Activated CD4-positive, CD25-positive, alpha-beta regulatory T cell treated with anti-CD3 and anti-CD28 coated beads, Interleukin-2, amount 50 U/mL, for 16 hours (primary cell): ENCODE results near the gene OSBP.

Experiments
- DNase-seq: peaks from one replicate; pipeline ENCODE4 v3.0.0-alpha.2; 2020; ENCODE audit warnings: low read depth, low spot score

OSBP gene

DNA sequence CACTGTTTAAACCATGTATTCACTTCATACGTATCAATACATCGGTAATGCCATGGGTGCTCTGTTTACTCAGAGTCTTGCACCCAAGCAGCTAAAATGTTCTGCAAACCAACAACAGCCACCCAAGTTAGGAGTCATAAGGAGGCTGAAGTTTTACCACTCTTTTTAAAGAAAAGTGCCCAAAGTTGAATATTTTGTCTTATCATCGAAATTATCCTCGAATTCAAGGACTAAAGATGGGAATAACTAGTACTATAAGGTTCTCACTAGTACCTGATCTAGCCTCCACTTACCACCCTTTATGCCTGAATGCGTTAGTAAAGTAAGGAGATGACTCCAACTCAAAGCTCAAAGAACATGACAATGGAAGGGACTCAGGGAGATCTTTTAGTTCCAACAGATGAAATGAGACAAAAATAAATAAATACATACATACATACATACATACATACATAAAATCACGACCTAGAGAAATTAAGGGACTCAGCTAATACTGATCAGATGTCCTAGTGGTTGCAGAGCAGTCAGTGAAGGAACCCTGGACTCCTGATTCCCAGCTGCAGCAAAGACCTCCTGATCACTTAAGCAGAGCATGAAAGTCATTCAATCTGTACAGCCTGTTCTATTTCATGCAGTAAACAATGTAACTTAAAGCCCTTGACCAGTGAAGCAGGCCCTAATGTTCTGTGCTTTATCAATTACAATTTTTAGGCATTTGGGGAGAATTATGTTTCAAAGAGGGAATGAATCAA, 7.7 kb downstream of the OSBP start:
- no peak for DNase-seq

DNA sequence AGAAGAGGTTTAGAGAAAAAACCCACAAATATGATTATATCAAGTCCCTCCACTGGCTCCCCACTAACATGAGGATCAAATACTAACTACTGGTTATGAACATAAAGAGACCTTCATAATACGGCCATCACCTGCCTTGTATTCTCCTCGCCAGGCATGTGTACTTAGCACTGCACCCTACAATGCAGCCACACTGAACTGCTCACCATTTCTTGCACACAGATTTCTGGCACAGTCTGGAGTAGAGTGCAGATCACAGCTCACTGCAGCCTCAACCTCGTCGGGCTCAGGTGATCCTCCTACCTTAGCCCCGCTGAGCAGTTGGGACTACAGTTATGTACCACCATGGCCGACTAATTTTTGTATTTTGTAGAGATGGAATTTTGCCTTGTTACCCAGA, 13.1 kb downstream of the OSBP start:
- DNase-seq, result no peak

DNA sequence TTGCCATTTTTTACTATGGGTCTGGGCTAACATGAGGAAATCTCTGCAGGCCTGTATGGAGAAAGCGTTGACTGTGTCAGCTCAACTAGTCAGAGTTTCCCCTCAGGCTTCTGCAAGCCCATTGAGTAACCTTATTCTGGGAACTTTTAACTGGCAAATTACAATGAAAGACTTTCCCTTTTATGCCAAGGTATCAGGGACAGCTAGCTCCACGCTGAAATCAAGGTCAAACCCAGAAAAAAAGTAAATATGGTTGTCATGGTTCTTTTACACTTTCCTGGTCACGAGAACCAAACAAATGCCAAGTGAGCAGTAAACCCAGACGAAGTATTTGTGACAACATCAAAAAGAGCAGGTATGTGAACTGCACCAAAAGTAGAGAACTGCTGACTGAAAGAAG, 13.8 kb downstream of the OSBP start:
- DNase-seq, result no peak

DNA sequence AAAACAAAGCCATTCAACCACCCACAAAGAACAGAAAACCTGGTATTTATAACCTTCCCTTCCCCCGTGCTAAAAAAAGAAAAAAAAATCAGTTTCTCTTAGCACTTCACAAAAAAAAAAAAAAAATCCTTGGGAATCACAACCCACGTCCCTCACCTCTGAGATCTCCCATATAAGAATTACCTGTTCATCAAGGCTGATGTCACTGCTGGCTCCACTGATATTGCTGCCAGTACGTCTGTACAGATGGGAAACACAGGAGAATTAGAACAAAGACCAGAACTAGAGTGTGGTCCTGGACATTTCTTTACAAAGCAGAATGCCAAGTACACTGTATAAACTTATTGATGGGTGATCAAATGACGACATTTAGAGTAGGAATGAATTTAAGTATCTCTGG, 14.9 kb downstream of the OSBP start:
- DNase-seq, result no peak

DNA sequence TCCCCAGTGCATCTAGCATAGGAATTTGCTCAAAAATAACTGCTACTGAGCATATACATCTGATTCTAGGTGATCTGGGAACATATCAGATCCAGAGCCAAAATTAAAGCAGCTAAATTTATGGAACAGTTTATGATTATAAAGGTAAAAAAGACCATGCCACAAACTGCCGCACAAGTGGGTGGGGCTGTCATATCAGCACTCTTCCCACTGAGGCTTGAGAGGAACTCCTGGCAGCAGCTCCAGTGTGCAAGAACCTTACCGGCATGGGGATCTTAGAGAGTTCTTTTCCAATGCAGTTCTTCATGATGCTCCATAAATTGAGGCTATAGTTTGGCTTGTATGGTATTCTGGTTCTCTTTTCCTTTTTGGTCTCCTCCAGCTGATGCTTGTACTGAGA, 15.3 kb downstream of the OSBP start:
- DNase-seq, result no peak

DNA sequence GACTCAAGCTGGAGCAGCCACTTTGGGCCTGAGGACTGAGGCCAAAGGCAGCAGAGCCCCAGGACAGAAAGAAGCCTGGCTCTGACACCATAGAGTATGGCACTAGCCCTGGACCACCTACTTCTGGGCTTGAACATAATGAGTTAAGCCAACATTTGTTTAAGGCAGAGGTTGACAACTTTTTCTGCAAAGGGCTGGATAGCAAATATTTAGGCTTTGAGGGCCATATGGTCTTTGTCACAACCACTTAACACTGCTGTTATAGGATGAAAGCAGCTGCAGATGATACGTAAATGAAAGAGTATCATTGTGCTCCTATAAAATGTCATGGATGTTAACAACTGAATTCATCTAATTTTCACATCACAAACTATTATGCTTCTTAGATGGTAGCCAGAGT, 16.6 kb downstream of the OSBP start:
- no peak for DNase-seq

DNA sequence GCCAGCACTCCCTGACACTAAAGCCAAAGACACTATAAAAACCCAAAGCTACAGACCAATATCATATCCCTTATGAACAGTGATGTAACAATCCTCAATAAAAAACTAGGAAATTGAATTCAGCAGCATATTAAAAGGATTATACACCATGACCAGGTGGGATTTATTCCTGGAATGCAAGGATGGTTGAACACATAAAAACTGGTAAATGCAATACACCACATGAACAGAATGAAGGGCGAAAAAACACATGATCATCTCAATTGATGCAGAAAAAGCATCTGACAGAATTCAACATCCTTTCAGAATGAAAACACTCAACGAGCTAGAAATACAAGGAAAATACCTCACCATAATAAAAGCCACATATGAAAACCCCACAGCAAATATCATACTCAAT, 31.3 kb downstream of the OSBP start:
- DNase-seq, result no peak

DNA sequence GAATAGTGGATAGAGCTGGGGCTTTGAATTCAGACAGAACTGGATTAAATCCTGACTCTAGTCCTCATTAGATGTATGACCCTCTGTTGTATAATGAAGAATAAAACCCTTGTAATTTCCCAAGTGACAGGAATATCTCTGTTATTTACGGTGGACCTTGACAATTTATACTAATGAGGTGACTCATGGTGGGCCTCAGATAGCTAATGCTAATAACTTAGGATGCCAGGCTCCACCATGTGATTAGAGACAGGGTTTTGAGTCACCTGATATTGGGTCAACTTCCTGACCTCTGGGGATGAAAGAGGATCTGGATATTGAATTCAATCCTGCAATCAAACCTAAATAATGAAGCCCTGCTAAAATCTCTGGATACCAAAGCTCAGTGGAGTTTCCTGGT, 33.6 kb downstream of the OSBP start:
- DNase-seq, result no peak

DNA sequence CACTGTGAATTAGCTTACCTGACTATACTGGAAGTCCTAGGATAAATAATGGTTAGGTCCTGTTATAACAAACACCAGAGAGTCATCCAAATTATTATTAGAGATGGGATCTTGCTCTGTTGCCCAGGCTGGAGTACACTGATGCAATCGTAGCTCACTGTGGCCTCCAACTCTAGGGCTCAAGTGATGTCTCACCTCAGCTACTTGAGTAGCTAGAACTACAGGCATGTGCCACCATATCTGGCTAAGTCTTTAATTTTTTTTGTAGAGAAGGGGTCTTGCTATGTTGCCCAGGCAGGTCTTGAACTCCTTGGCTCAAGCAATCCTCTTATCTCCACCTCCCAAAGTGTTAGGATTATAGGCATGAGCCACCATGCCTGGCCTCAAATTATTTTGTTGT, 37.2 kb downstream of the OSBP start:
- no peak for DNase-seq

DNA sequence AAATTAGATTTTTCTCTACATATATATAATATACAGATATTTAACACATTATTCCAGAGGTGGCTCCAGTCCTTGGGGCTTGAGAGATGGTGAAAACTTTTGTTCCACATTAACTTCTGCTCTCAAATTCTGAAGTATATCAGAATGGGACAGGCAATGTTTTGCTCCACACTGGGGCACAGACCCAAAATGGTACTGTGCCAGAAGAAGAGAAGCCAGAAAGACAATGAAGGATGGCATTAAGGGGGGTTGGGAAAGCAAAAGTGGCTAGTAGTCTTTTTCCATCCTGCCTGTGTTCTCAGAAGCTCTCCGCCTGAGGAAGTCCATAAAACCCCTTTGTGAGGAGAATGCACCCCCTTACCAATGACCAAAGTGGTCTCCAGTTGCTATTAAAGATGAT, 40.1 kb downstream of the OSBP start:
- no peak for DNase-seq

DNA sequence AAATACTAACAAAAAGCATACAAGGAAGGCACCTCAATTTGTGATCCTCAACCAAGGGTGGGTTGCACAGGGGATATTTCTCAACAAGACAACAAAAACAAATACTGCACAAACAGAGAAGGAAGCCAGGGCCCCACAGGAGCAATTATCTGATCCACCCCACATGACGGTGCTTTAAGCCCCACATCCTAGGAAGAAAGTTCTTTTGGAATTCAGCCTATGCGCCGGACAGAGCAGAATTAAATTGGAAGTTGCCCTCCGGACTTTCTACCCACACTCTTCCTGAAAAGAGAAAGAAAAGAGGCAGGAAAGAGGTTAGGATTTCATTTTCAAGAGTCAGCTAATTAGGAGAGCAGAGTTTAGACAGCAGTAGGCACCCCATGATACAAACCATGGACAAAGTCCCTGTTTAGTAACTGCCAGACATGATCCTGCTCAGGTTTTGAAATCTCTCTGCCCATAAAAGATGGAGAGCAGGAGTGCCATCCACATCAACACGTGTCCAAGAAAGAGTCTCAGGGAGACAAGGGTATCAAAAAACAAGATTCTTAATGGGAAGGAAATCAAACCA, 40.6 kb downstream of the OSBP start:
- DNase-seq, result no peak

DNA sequence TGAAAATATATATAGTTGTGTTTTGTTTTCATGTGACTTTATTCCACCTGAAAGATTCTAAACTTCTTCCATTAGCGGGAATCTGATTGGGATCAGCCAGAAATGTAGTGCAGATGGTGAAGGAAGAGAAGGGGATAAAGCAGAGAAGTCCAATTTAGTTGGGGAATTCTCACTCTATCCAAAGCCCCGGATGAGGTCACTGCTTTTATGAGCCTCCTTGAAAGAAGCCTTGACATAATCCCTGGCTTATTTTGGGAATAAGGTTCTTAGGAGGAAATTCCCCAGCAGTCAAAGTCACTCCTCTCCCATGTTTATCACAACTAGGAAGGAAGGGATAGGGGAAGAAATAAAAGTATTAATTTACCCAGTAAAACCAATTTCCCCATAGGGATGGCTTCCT, 41.1 kb downstream of the OSBP start:
- no peak for DNase-seq

DNA sequence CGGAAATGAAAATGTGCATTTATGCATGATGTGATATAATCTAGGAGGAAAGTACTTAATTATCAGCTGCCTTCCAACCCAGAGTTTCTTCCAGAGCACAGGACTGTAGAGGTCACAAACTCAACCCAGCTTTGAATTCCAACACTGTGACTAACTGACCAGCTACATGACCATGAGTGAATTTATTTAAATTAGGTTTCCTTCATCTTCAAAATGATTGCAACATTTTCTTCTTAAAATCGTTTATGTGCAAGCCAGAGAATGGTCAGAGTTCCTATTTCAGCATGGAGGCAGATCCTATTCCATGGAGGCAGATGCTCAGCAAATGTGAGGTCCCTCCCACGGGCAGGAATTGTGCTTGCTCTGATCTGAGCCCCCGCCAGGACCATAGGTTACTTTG, 42.4 kb downstream of the OSBP start:
- no peak for DNase-seq

DNA sequence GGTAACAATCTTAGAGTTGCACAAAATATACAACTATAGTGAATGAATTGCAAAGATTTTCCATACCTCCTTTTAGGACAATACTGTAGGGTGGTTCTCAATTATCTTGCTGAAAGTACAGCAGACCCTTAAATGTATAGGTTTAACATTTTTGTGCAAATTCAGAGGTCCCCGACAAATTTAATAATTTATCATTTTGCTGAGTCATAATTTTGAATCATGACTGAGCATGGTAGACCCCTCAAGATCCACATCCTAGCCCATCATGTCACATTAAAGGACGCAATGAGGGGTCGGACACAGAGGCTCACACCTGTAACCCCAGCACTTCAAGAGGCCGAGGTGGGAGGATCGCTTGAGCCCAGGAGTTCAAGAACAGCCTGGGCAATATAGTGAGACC, 43.5 kb downstream of the OSBP start:
- DNase-seq, result no peak

DNA sequence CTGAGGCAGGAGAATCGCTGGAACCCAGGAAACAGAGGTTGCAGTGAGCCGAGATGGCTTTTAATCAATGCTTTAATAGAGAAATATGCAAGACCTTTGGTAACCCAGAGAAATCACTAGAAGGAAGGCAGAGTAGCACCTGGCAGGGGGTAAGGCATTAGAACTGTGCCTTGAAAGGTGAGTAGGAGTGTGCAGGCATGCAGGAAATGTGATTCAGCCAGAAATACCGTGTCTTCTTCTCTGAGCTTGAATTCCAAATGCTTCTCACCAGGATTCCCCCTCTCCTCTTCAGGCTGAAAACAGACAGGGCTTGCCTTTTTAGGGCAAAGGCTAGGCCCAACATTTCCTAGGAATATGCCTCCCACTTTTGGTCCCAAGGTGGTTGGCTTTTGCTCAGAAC, 53.3 kb downstream of the OSBP start:
- DNase-seq, result no peak

DNA sequence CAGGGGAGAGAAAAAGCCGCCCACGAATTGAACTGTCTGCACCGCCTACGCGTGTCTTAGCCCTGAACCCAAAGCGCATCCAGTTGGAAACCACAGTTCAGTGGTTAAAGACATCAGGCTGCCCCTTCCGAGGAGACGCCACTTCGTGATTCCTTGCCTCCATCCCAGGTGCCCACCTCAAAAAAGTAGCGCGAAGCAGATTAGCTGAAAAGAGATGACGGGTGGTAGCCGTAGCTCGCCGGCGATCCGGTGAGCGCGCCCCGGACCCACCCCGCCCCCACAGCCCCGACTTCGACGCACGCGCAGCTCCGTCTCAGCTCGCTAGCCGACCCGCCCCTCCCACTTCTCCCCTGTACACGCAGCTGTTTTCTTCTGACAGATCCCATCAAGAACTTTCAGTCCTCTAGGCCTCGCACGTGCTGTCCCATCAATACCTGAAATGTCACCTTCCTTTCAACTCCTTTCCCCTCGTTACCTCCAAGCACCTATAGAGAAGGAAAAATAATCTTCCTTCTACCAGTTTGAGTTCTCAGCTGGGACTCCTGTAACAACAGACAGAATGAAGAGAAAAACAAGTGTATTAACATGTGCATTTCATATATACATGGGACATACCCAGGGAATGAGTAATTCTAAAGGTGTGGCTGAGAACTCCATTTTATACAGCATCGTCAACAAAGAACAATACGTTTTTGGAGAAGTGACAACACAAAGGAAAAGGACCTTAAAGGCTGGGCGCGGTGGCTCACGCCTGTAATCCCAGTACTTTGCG, 54.7 kb downstream of the OSBP start:
- DNase-seq, result peak; percentile 59

DNA sequence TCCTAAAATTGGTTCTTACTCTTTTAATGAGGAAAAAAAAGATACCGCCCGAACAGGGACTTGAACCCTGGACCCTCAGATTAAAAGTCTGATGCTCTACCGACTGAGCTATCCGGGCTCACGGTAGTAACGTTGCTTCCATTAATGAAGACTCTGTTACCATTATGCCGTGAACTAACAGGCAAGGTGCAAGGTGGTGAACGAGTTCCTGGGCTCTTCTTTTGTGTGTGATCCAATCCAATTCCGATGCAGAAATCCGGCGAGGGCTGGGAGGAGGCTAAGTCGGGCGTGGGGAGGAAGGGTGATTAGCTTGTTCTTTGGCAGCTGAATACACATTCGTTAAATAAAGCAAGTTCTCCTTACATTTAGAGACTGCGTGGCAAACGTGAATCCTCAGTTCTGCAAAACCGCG, 55.3 kb downstream of the OSBP start:
- DNase-seq, result peak; percentile 64

DNA sequence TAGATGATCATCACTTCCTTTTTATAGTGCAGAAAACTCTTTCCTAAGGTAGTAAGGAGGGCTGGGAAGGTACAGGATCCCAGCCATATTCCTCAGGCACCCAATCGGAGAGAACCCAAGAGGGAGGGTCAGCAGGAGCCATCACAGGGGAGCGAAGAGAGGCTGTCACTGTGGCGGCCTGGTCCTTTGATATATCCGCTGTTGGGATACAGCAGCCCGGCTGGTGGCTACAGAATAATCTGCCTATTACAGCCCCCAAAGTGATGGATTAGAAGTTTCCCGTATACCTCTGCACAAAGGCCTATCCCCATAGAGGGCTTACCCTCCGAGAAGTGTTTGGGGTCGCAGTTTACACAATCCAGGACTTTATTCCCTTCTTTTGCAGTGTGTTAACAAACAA, 55.7 kb downstream of the OSBP start:
- DNase-seq, result no peak

DNA sequence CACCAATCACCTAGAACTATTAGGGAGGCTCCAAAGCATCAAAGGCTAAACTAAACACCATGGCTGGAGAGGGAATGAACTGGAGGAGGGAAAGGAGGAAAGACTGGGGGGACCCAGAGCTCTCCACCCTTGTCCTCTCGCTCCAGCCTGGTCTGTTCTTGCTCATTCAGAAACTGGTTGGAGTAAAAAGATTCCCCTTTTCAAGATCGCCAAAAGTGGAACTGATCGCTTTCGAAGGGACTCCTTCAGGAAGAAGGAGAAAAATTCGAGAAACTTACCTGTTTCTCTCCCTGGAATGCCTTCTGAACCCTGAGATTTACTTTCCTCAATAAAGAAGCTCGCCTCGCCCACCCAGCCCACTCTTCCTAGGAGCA, 57.3 kb downstream of the OSBP start:
- DNase-seq, result no peak

DNA sequence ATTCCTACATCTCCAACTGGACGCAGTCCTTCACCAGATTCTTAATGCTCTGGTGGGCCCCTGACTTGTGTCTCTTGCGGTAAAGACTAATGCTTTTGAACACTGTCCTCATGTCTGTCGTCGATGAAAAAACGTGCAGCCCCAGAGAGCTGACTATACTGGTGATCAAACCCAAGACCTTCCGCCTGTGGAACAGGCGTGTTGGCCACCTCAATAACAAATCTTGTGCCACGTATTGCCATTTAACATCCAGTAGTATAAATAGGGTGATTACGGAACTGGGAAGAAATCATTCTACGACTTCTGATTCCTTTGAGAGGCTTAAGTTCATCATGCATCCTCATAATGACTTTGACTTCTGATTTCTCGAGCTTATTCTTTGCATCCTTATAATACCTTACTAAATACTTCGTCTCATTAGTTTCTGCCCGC, 58.6 kb downstream of the OSBP start:
- no peak for DNase-seq

DNA sequence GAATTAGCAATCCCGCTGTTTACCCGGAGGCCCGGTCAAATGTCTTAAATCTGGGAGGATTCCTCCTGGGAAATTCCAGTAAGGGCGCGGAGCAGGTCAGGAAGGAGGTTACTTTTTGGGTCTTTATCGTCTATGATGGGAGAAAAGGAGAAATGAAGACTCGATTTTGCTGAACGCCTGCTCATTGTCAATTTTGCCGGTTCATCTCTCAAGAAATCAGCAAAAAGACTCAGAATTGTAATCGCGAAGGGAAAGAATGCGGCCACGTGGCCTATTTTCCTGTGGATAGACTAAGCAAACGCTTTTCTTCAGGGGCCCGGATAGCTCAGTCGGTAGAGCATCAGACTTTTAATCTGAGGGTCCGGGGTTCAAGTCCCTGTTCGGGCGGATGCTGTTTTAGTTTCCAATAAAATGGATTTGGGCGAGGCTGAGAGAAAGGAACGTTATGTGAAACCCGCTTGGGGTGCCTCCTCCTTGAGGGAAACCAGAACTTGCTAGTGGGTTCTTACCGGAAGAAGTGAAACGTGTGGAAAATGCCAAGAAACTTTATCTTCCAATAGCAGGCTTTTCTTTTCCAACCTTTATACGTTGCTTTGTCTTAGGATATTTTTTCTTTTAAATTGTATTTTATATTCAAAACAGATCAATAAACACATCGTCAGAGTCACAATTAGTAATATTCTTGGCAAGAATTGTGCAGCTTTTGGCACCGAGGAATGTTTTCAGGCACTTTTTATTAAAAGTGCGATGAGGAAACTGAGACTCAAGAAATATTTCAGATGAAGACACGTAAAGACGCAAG, 59.3 kb downstream of the OSBP start:
- DNase-seq, result peak; percentile 29

DNA sequence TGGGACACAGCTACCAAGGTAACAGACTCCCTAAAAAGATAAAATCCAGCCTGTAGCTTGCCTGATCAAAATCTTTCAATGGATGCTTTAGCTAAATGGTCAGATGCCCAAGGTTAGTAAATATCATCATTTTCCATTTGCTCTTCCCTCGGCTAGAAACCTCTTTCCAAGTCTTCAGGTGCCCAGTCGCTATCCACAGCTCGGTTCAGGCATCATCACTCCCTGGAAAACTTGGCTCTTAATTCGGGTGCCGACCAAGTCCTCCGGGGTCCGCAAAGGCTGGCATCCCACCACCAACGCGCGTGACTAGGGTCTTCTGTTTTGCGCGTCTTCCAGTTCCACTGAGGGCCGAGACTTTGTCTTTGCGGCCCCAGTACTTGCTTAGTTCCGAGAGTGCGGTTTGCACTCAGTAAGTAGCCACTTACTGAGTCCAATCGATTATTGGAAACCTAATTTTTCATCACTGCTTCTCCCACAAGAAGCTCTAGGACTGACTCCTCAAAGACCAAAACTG, 59.9 kb downstream of the OSBP start:
- DNase-seq, result no peak
